HepG2 (cell line): Measurements from ENCODE around the gene ABCD1. TPM values are rescaled to one million over a fixed set of nuclear protein-coding genes. Genes with fewer than 3 reads are reported as not detected.
A peak's percentile ranks its signal among the peaks of the same experiment; 100 is the strongest.

Experiments used
- ATAC-seq: fragments of 200-7000 bp; cut with Tn5 transposase; 3 replicates; pipeline ENCODE4 v1.9.1; 2020; ENCODE audit warnings: mild to moderate bottlenecking, moderate library complexity
- BruUV-seq: library from RNA; stranded (reverse); fragments of 400-500 nt; replicated peaks from 2 replicates; lab custom pipeline; 2021; lab: Mats Ljungman, UMichigan
- CTCF ChIA-PET: fragments of 300-600 bp; formaldehyde crosslinking; extraction: SDS; loops from one replicate; lab custom pipeline; 2021; ENCODE audit warnings: low total read pairs, inconsistent platforms, low intra/inter-chr PET ratio; lab: Yijun Ruan, JAX
- POLR2A ChIA-PET: fragments of 350-600 bp; sonication (Branson Sonifier 250); formaldehyde crosslinking; loops from one replicate; lab custom pipeline; 2020; ENCODE audit warnings: antibody characterized with exemption, inconsistent platforms; lab: Yijun Ruan, JAX
- DNase-seq: peaks from one replicate; pipeline ENCODE4 v3.0.0-alpha.2; 2015; ENCODE audit warnings: low spot score
- FAIRE-seq: peaks from 3 replicates; lab custom pipeline; 2011; peaks lifted over from hg19 to GRCh38; lab: Jason Lieb, UNC
- H2AFZ ChIP-seq: one replicate; pipeline ENCODE4 v1.6.1; 2011; ENCODE audit warnings: low read length, inconsistent platforms
- H3K27ac ChIP-seq: fragments of 300-600 bp; 3 replicates; pipeline ENCODE4 v1.8.0; 2011; ENCODE audit warnings: mixed run types, mild to moderate bottlenecking, mixed read lengths, low read length, inconsistent platforms; ENCODE audit not compliant: insufficient read depth; ENCODE audit errors: extremely low read length
- H3K27me3 ChIP-seq, 2 experiments: fragments of 200-600 bp in 1 of 2; 2 replicates in 1 of 2; 3 replicates in 1 of 2; pipeline versions ENCODE4 v1.6.0 to v1.8.0; 2011; ENCODE audit warnings: low read length in 2 of 2, mild to moderate bottlenecking in 2 of 2, moderate library complexity in 2 of 2, inconsistent platforms in 1 of 2; ENCODE audit not compliant: insufficient read depth in 2 of 2, control insufficient read depth in 1 of 2
- H3K36me3 ChIP-seq, 2 experiments: fragments of 200-600 bp in 1 of 2; replicated peaks in 1 of 2; 2 replicates in 1 of 2; 3 replicates in 1 of 2; pipeline versions ENCODE4 v1.5.1 to v1.8.0; 2011; ENCODE audit warnings: low read length in 2 of 2, inconsistent platforms in 1 of 2; ENCODE audit not compliant: insufficient read depth in 2 of 2, control insufficient read depth in 1 of 2
- H3K4me1 ChIP-seq: 2 replicates; pipeline ENCODE4 v1.5.1; 2012; ENCODE audit warnings: low read length, inconsistent platforms; ENCODE audit not compliant: insufficient read depth
- H3K4me2 ChIP-seq: 2 replicates; pipeline ENCODE4 v1.6.0; 2011; ENCODE audit warnings: low read depth, low read length, inconsistent platforms
- H3K4me3 ChIP-seq, 3 experiments: fragments of 200-600 bp in 1 of 3; sonication (generic), shearing (Covaris generic) in 1 of 3; replicated peaks in 1 of 3; 2 replicates each; pipeline ENCODE4 v1.5.1; 2011 to 2016; ENCODE audit warnings: low read length in 3 of 3, inconsistent platforms in 2 of 3, low read depth in 2 of 3, mild to moderate bottlenecking in 2 of 3, control low read depth in 1 of 3, mixed read lengths in 1 of 3; ENCODE audit not compliant: insufficient read depth in 1 of 3
- H3K79me2 ChIP-seq: one replicate; pipeline ENCODE4 v1.6.1; 2011; ENCODE audit warnings: low read length, inconsistent platforms; ENCODE audit not compliant: insufficient read depth
- H3K9ac ChIP-seq: 2 replicates; pipeline ENCODE4 v1.6.0; 2011; ENCODE audit warnings: mild to moderate bottlenecking, low read depth, low read length, inconsistent platforms; ENCODE audit not compliant: insufficient read depth
- H3K9me3 ChIP-seq: 2 replicates; pipeline ENCODE4 v1.5.1; 2012; ENCODE audit warnings: mild to moderate bottlenecking, low read length
- H4K20me1 ChIP-seq: 2 replicates; pipeline ENCODE4 v1.6.0; 2011; ENCODE audit warnings: inconsistent platforms, mild to moderate bottlenecking, low read length, moderate library complexity; ENCODE audit not compliant: insufficient read depth
- RERE ChIP-seq: IDR thresholded peaks from 2 replicates; pipeline ENCODE4 v1.6.1; 2016; ENCODE audit warnings: low read depth, missing genetic modification reagents, missing compliant biosample characterization
- TCF7 ChIP-seq: sonication (generic); IDR thresholded peaks from 2 replicates; pipeline ENCODE4 v1.6.1; 2016; ENCODE audit warnings: antibody characterized with exemption, low read depth
- WGBS: methylation state at CpG from one replicate; pipeline ENCODE4 v1.1.6; 2017; ENCODE audit warnings: low lambda C conversion rate; 5-methylcytosine and 5-hydroxymethylcytosine counted together
- in situ Hi-C: cut with HindIII; loops from 2 replicates; pipeline ENCODE4 v1.10.0; 2017; ENCODE audit warnings: low pct_unique_long_range_greater_than_20kb; ENCODE audit not compliant: extremely low pct_ligation_motif_present
- intact Hi-C: fragments of 100-400 bp; cut with micrococcal nuclease; formaldehyde crosslinking; loops from one replicate; pipeline ENCODE4 v1.10.0; 2022; ENCODE audit not compliant: unreplicated experiment
- polyA plus RNA-seq, 8 experiments: library from polyadenylated mRNA; depleted of rRNA in 3 of 8; stranded (reverse) in 7 of 8; unstranded in 1 of 8; fragments of >200 nt; fragmentation: Illumina TruSeq in 4 of 8; extraction: Trizol in 4 of 8; gene quantifications; 2 replicates each; pipeline versions ENCODE4 v1.2.1 to v1.2.3, GENCODE V29; 2011 to 2016; ENCODE audit warnings: low read depth in 4 of 8, missing spikeins in 1 of 8, mixed read lengths in 1 of 8; ENCODE audit not compliant: insufficient read depth in 1 of 8
- total RNA-seq, 5 experiments: library from RNA; depleted of rRNA; stranded (reverse); fragments of >200 nt; fragmentation: Illumina TruSeq; extraction: Trizol; gene quantifications; 2 replicates each; pipeline ENCODE4 v1.2.3, GENCODE V29; 2016; ENCODE audit warnings: low read depth in 1 of 5

Gene ABCD1
- total and polyA plus RNA-seq, 2 of the 13 experiments (the other 11 are each of a cell fraction or from before 2014, with no cell fraction given) = 11.4 to 15.9 TPM

GRCh38 chrX:153719701-153720100, 5.0 kb upstream of the ABCD1 start:
- Histone ChIP-seq H4K20me1 (peaks cover 19% of the 10 kb centered on the region; the same call in 1 of the 2 replicates), H3K9ac (no peak overlapping the region), H3K4me1 (peaks cover 31% of the 10 kb centered on the region), H3K36me3 (peaks cover 8 to 32% of the 10 kb centered on the region in 2 experiments; a peak in 4 of 5 replicates), H3K4me2 (no peak overlapping the region), H3K4me3 (no peak overlapping the region), H3K27ac (no peak overlapping the region), H2AFZ (no peak overlapping the region), H3K9me3 (no peaks in the 10 kb centered on the region), H3K79me2 (peaks cover 31% of the 10 kb centered on the region), H3K27me3 (no peaks in the 10 kb centered on the region)
- in situ Hi-C loops = no loop called here
- WGBS = no CpG with 5 or more reads among the region's 2 CpGs
- CTCF ChIA-PET = no interaction called here
- FAIRE-seq (no peak), DNase-seq (no peak), ATAC-seq (no peak)
- no TSS peak for BruUV-seq
- intact Hi-C loops = no loop called here
- POLR2A ChIA-PET = interaction anchor here (1.9 kb wide), 1 partner anchor 11 kb away, joined by 8 read pairs; no protein-coding TSS in a partner anchor
- TF ChIP-seq RERE (no peak), TCF7 (peak; percentile 29; the same call in 1 of the 2 replicates)
